Neural cell (in vitro differentiated cells): ENCODE measurements around the gene SPSB3. TPM values are rescaled to one million over a fixed set of nuclear protein-coding genes. Genes with fewer than 3 reads are reported as not detected.

Experiments used
- H2AFZ ChIP-seq: fragments of 200-600, 300-800 bp; sonication (generic), shearing (Covaris generic); 2 replicates; pipeline ENCODE4 v1.6.0; 2014; ENCODE audit warnings: low read depth, mild to moderate bottlenecking, antibody characterized with exemption, low read length, moderate library complexity
- H3F3A ChIP-seq: fragments of 200-600 bp; shearing (Covaris generic); 2 replicates; pipeline ENCODE4 v1.6.1; 2016; ENCODE audit warnings: mild to moderate bottlenecking, moderate library complexity, mixed read lengths, antibody characterized with exemption, low read length; ENCODE audit not compliant: insufficient read depth, poor library complexity, severe bottlenecking
- H3K27ac ChIP-seq: fragments of 200-600, 300-800 bp; sonication (generic), shearing (Covaris generic); 2 replicates; pipeline ENCODE4 v1.5.1; 2014; ENCODE audit warnings: mild to moderate bottlenecking, low read length, moderate library complexity
- H3K27me3 ChIP-seq: fragments of 300-800, 200-600 bp; sonication (generic), shearing (Covaris generic); 2 replicates; pipeline ENCODE4 v1.6.0; 2014; ENCODE audit warnings: mild to moderate bottlenecking, low read depth, low read length, moderate library complexity; ENCODE audit not compliant: insufficient read depth
- H3K36me3 ChIP-seq: fragments of 300-800, 200-600 bp; sonication (generic), shearing (Covaris generic); 2 replicates; pipeline ENCODE4 v1.5.1; 2014; ENCODE audit warnings: mild to moderate bottlenecking, antibody characterized with exemption, low read length, moderate library complexity; ENCODE audit not compliant: insufficient read depth
- H3K4me2 ChIP-seq: fragments of 300-800, 200-600 bp; sonication (generic), shearing (Covaris generic); 2 replicates; pipeline ENCODE4 v1.6.0; 2014; ENCODE audit warnings: mild to moderate bottlenecking, low read length
- H3K4me3 ChIP-seq: fragments of 300-800, 200-600 bp; sonication (generic), shearing (Covaris generic); 2 replicates; pipeline ENCODE4 v1.5.1; 2014; ENCODE audit warnings: mild to moderate bottlenecking, low read length, moderate library complexity
- H3K79me2 ChIP-seq: fragments of 200-600 bp; shearing (Covaris generic); replicated peaks from 2 replicates; pipeline ENCODE4 v1.6.0; 2014; ENCODE audit warnings: mild to moderate bottlenecking, low read length, moderate library complexity; ENCODE audit not compliant: insufficient read depth
- H3K9ac ChIP-seq: fragments of 300-800, 200-600 bp; sonication (generic), shearing (Covaris generic); 2 replicates; pipeline ENCODE4 v1.6.1; 2016; ENCODE audit warnings: mild to moderate bottlenecking, low read length, mixed read lengths
- H3K9me2 ChIP-seq: fragments of 200-600 bp; shearing (Covaris generic); 2 replicates; pipeline ENCODE4 v1.6.1; 2016; ENCODE audit warnings: mild to moderate bottlenecking, low read length, mixed read lengths; ENCODE audit not compliant: insufficient read depth
- H3K9me3 ChIP-seq: fragments of 200-600, 300-800 bp; sonication (generic), shearing (Covaris generic); 2 replicates; pipeline ENCODE4 v1.6.1; 2016; ENCODE audit warnings: mild to moderate bottlenecking, mixed run types, low read length, moderate library complexity, mixed read lengths
- H4K20me1 ChIP-seq: fragments of 200-600 bp; shearing (Covaris generic); 2 replicates; pipeline ENCODE4 v1.6.1; 2016; ENCODE audit warnings: mild to moderate bottlenecking, mixed run types; ENCODE audit not compliant: insufficient read depth
- CTCF ChIP-seq: fragments of 450-650 bp; IDR thresholded peaks from 2 replicates; pipeline ENCODE4 v1.5.1; 2014; ENCODE audit warnings: antibody characterized with exemption, mild to moderate bottlenecking, moderate library complexity; ENCODE audit not compliant: poor library complexity, severe bottlenecking
- EP300 ChIP-seq: fragments of 450-650 bp; conservative IDR thresholded peaks from 2 replicates; pipeline ENCODE4 v1.6.1; 2014; ENCODE audit warnings: antibody characterized with exemption, mild to moderate bottlenecking, moderate library complexity; ENCODE audit not compliant: poor library complexity, severe bottlenecking
- EZH2 ChIP-seq: fragments of 200-600, 300-800 bp; shearing (Covaris generic), sonication (generic); IDR thresholded peaks from 2 replicates; pipeline ENCODE4 v1.6.1; 2014; ENCODE audit warnings: antibody characterized with exemption, low read length, borderline replicate concordance, mild to moderate bottlenecking; ENCODE audit not compliant: insufficient read depth, poor library complexity, severe bottlenecking
- MXI1 ChIP-seq: fragments of 450-650 bp; conservative IDR thresholded peaks from 2 replicates; pipeline ENCODE4 v1.6.1; 2014; ENCODE audit warnings: antibody characterized with exemption, mild to moderate bottlenecking; ENCODE audit not compliant: poor library complexity, severe bottlenecking
- POLR2AphosphoS5 ChIP-seq: IDR thresholded peaks from 2 replicates; pipeline ENCODE4 v1.6.1; 2012
- RAD21 ChIP-seq: fragments of 450-650 bp; conservative IDR thresholded peaks from 2 replicates; pipeline ENCODE4 v1.6.1; 2014; ENCODE audit warnings: antibody characterized with exemption, mild to moderate bottlenecking, moderate library complexity
- REST ChIP-seq: IDR thresholded peaks from 2 replicates; pipeline ENCODE4 v1.6.1; 2012; ENCODE audit warnings: borderline replicate concordance
- SMC3 ChIP-seq: fragments of 450-650 bp; conservative IDR thresholded peaks from 2 replicates; pipeline ENCODE4 v1.6.1; 2014; ENCODE audit warnings: antibody characterized with exemption, mild to moderate bottlenecking, moderate library complexity; ENCODE audit not compliant: poor library complexity
- TAF1 ChIP-seq: IDR thresholded peaks from 2 replicates; pipeline ENCODE4 v1.6.1; 2012; ENCODE audit warnings: low read depth
- polyA plus RNA-seq: library from polyadenylated mRNA; depleted of rRNA; stranded (reverse); fragments of >200 nt; gene quantifications from 2 replicates; pipeline ENCODE4 v1.2.3, GENCODE V29; 2014

Gene SPSB3
- polyA plus RNA-seq, 1 donor from 2014 or later: 315 TPM

- Histone ChIP-seq H3K4me3 (peak overlapping the region; percentile 67), H3K36me3 (no peaks in the 10 kb centered on the region), H2AFZ (no peak overlapping the region), H3F3A (no peaks in the 10 kb centered on the region), H3K9me2 (no peaks in the 10 kb centered on the region), H3K27ac (peak overlapping the region; percentile 42), H3K9ac (peak overlapping the region; percentile 68), H4K20me1 (no peaks in the 10 kb centered on the region), H3K79me2 (peaks cover 31% of the 10 kb centered on the region), H3K9me3 (no peaks in the 10 kb centered on the region), H3K27me3 (no peaks in the 10 kb centered on the region), H3K4me2 (peak overlapping the region; percentile 68)
- no peak for TF ChIP-seq EZH2
- TF ChIP-seq CTCF: no peak
Measured at GRCh38 chr16:1825381-1825863, 43.1 kb upstream of the SPSB3 start.

- Histone ChIP-seq H3K4me3 (no peak overlapping the region), H3K27ac (no peak overlapping the region), H3K9me3 (no peaks in the 10 kb centered on the region), H3K36me3 (no peaks in the 10 kb centered on the region), H3K9ac (no peak overlapping the region), H3K27me3 (no peaks in the 10 kb centered on the region), H2AFZ (no peak overlapping the region), H3K4me2 (no peak overlapping the region), H3K9me2 (no peaks in the 10 kb centered on the region), H3F3A (no peaks in the 10 kb centered on the region), H4K20me1 (no peaks in the 10 kb centered on the region), H3K79me2 (peaks cover 27% of the 10 kb centered on the region)
- TF ChIP-seq CTCF: no peak
- no peak for TF ChIP-seq RAD21
- no peak for TF ChIP-seq SMC3
- TF ChIP-seq EZH2: no peak
- TF ChIP-seq EP300: no peak
- TF ChIP-seq MXI1: no peak
- TF ChIP-seq TAF1: no peak
Measured at GRCh38 chr16:1823821-1824220, 41.5 kb upstream of the SPSB3 start.

- H3K36me3 ChIP-seq: no peaks in the 10 kb centered on the region
- no peaks in the 10 kb centered on the region for H3K9me2 ChIP-seq
- no peaks in the 10 kb centered on the region for H4K20me1 ChIP-seq
- no peak overlapping the region for H3K4me3 ChIP-seq
- no peak overlapping the region for H3K4me2 ChIP-seq
- H3K9ac ChIP-seq: no peak overlapping the region
- peaks cover 16% of the 10 kb centered on the region for H3K79me2 ChIP-seq
- TF ChIP-seq TAF1 (no peak), SMC3 (no peak), CTCF (no peak), MXI1 (no peak), POLR2AphosphoS5 (no peak), EZH2 (no peak), EP300 (no peak), REST (no peak), RAD21 (no peak)
- H3K9me3 ChIP-seq: no peaks in the 10 kb centered on the region
- H3K27me3 ChIP-seq: no peaks in the 10 kb centered on the region
- H3K27ac ChIP-seq: no peak overlapping the region
- H3F3A ChIP-seq: no peaks in the 10 kb centered on the region
- no peak overlapping the region for H2AFZ ChIP-seq
Measured at GRCh38 chr16:1822801-1823200, 40.4 kb upstream of the SPSB3 start.
